ENCODE data around the gene EIF3A. TPM values are rescaled to one million over a fixed set of nuclear protein-coding genes. Genes with fewer than 3 reads are reported as not detected.
A peak's percentile ranks its signal among the peaks of the same experiment; 100 is the strongest.

The EIF3A gene, protein sequence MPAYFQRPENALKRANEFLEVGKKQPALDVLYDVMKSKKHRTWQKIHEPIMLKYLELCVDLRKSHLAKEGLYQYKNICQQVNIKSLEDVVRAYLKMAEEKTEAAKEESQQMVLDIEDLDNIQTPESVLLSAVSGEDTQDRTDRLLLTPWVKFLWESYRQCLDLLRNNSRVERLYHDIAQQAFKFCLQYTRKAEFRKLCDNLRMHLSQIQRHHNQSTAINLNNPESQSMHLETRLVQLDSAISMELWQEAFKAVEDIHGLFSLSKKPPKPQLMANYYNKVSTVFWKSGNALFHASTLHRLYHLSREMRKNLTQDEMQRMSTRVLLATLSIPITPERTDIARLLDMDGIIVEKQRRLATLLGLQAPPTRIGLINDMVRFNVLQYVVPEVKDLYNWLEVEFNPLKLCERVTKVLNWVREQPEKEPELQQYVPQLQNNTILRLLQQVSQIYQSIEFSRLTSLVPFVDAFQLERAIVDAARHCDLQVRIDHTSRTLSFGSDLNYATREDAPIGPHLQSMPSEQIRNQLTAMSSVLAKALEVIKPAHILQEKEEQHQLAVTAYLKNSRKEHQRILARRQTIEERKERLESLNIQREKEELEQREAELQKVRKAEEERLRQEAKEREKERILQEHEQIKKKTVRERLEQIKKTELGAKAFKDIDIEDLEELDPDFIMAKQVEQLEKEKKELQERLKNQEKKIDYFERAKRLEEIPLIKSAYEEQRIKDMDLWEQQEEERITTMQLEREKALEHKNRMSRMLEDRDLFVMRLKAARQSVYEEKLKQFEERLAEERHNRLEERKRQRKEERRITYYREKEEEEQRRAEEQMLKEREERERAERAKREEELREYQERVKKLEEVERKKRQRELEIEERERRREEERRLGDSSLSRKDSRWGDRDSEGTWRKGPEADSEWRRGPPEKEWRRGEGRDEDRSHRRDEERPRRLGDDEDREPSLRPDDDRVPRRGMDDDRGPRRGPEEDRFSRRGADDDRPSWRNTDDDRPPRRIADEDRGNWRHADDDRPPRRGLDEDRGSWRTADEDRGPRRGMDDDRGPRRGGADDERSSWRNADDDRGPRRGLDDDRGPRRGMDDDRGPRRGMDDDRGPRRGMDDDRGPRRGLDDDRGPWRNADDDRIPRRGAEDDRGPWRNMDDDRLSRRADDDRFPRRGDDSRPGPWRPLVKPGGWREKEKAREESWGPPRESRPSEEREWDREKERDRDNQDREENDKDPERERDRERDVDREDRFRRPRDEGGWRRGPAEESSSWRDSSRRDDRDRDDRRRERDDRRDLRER (N-terminal part only)
- total RNA-seq (100 to 1,000 TPM in 4 of 6 donors, 10 to 100 TPM in 2; 64.8 to 145 (median 106) TPM), polyA plus RNA-seq (10 to 100 TPM; 37.2 to 42.1 TPM)

DNA sequence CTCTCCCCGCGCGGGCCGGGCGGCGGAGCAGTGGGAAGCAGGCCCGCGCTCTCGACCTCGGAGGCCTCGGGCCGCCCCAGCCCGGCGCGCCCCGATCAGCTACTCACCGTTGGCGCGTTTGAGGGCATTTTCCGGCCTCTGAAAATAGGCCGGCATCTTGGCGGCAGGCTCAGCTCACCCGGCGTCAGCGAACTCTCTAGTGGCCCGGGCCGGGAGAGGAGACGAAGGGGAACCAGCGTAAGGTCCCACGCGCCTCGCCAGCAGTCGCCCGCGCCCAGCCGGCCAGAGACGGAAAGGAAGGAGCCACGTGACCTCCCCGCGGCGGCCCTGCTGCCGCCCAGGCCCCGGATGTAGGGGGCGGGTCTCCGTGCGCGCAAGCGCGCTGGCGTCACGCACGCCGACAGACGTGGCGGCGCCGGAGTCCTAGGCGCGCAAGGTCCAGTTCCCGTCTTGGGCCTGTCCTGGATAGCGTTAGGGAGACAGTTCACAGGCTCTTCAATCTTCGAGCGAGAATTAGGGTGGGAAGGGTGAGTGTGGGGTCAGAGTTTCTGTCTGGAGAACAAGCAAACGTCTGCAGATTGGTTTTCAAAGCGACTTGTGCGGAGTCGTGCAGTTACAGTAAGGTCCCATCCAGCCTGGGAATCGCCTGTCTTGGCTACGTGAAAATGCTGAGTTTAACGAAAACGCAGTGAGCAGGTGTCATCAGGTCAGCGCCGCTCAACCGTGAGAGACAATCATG is at the start of gene EIF3A:
EIF3A (minus strand) TSS at position 297 of the 739 bp plus-strand sequence; CDS start at position 156, 141 bp downstream.
- Histone ChIP-seq H3K4me1 (peaks cover 0 to 22% (median 13%) of the 10 kb centered on the region in 3 donors), H3K4me3 (peak within 1 kb of the TSS; percentile 86 to 100 (median 94)), H3K27me3 (no peaks in the 10 kb centered on the region), H3K9me3 (no peaks in the 10 kb centered on the region), H3K27ac (peak within 1 kb of the TSS; percentile 96 to 97 (median 96)), H3K36me3 (no peaks in the 10 kb centered on the region)
- TF ChIP-seq, protein P1, sequence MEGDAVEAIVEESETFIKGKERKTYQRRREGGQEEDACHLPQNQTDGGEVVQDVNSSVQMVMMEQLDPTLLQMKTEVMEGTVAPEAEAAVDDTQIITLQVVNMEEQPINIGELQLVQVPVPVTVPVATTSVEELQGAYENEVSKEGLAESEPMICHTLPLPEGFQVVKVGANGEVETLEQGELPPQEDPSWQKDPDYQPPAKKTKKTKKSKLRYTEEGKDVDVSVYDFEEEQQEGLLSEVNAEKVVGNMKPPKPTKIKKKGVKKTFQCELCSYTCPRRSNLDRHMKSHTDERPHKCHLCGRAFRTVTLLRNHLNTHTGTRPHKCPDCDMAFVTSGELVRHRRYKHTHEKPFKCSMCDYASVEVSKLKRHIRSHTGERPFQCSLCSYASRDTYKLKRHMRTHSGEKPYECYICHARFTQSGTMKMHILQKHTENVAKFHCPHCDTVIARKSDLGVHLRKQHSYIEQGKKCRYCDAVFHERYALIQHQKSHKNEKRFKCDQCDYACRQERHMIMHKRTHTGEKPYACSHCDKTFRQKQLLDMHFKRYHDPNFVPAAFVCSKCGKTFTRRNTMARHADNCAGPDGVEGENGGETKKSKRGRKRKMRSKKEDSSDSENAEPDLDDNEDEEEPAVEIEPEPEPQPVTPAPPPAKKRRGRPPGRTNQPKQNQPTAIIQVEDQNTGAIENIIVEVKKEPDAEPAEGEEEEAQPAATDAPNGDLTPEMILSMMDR (IDR thresholded peaks at IDR 0.05): no peak
- FAIRE-seq: no peak
- WGBS, 2 donors: 0% methylated on average over 62 to 74 of the region's 74 CpGs
- peak; percentile 92 to 97 (median 94) for ATAC-seq
- DNase-seq: peak; percentile 87 to 98 (median 95)
- intact Hi-C loops (cut with DNase I): no loop called here

DNA sequence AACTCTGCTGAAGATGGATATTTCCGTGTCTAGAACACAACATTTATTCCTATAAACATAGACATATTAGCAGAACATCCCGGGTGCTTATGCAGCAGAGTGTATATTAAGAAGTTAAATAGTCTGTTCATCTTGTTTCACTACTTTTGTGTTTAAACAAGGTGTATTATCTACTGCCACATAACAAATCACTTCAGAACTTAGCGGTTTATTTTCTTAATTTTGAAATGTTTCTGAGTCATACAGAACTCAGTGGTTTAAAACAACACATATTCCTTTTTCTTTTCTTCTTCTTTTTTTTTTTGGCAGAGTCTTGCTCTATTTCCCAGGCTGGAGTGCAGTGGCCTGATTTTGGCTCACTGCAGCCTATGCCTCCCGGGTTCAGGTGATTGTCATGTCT is 49.1 kb upstream of the EIF3A start:
- no peak for ATAC-seq
- intact Hi-C loops (cut with DNase I): no loop called here
- TF ChIP-seq, protein P1 (IDR thresholded peaks at IDR 0.05): no peak
- no peaks in the 10 kb centered on the region for H3K4me1 ChIP-seq
- H3K27me3 ChIP-seq: no peaks in the 10 kb centered on the region
- whole genome bisulfite sequencing, 2 donors: 86 to 88% methylated on average over 4 of the region's 4 CpGs
- no peak overlapping the region for H3K4me3 ChIP-seq
- no peaks in the 10 kb centered on the region for H3K9me3 ChIP-seq
- no peak overlapping the region for H3K27ac ChIP-seq
- FAIRE-seq: no peak
- DNase-seq: no peak
- H3K36me3 ChIP-seq: peaks cover 0 to 29% (median 4%) of the 10 kb centered on the region in 3 donors

DNA sequence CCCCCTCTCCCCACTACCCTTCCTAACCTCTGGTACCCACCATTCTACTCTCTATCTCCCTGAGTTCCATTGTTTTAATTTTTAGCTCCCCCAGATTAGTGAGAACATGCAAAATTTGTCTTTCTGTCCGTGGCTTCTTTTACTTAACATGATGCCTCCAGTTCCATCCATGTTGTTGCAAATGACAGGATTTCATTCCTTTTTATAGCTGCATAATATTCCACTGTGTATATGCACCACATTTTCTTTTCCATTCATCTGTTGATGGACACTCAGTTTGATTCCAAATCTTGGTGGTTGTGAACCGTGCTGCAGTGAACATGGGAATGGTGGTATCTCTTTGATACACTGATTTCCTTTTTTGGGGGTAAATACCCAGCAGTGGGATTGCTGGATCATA is 45.3 kb upstream of the EIF3A start:
- FAIRE-seq (no peak), ATAC-seq (no peak), DNase-seq (no peak)
- TF ChIP-seq, protein P1 (IDR thresholded peaks at IDR 0.05): no peak
- intact Hi-C loops (cut with DNase I): no loop called here
- 95 to 99% methylated on average over 2 of the region's 2 CpGs for WGBS, 2 donors
- Histone ChIP-seq H3K4me1 (no peaks in the 10 kb centered on the region), H3K9me3 (no peaks in the 10 kb centered on the region), H3K27me3 (no peaks in the 10 kb centered on the region), H3K27ac (no peak overlapping the region), H3K36me3 (peaks cover 0 to 28% (median 0%) of the 10 kb centered on the region in 3 donors), H3K4me3 (no peak overlapping the region)

DNA sequence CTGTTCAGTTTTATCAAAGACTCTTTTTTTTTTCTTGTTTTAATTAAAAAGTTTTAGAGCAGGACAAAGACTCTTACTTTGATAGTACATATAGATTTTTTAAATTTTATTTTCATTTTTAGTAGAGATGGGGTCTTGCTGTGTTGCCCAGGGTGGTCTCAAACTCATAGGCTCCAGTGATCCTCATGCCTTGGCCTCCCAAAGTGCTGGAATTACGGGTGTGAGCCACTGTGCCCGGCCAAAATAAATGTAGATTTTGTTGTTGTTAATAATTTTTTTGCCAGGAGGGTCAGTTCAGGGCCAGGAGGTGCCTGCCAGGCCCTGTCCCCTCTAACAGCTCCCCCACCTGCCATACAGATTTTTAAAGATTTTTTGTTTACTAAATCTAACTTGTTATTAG is 40.3 kb upstream of the EIF3A start:
- FAIRE-seq (no peak), ATAC-seq (no peak), DNase-seq (peak in 1 of 6 donors; percentile 22)
- Histone ChIP-seq H3K4me1 (peaks cover 0 to 7% (median 0%) of the 10 kb centered on the region in 3 donors), H3K27ac (peak overlapping the region in 2 of 4 donors; percentile 51 to 63), H3K36me3 (peaks cover 0 to 10% (median 0%) of the 10 kb centered on the region in 3 donors), H3K27me3 (no peaks in the 10 kb centered on the region), H3K4me3 (no peak overlapping the region), H3K9me3 (no peaks in the 10 kb centered on the region)
- TF ChIP-seq, protein P1 (IDR thresholded peaks at IDR 0.05): no peak
- intact Hi-C loops (cut with DNase I): no loop called here
- whole genome bisulfite sequencing, 2 donors: 53 to 56% methylated on average over 2 of the region's 2 CpGs
